HepG2 (cell line): ENCODE results near the gene SMAD3.

Source experiments
- CTCF ChIP-seq: sonication (generic); formaldehyde crosslinking; IDR thresholded peaks from 2 replicates; pipeline ENCODE4 v1.5.0; 2020; ENCODE audit warnings: mild to moderate bottlenecking, missing genetic modification reagents, moderate library complexity
- KDM5B ChIP-seq: sonication (generic); formaldehyde crosslinking; IDR thresholded peaks from 2 replicates; pipeline ENCODE4 v1.4.0; 2020; ENCODE audit warnings: missing genetic modification reagents, mild to moderate bottlenecking, borderline replicate concordance
- NFE2L1 ChIP-seq: sonication (generic); formaldehyde crosslinking; IDR thresholded peaks from 2 replicates; pipeline ENCODE4 v1.4.0; 2020; ENCODE audit warnings: missing genetic modification reagents, mild to moderate bottlenecking, borderline replicate concordance
- NR3C1 ChIP-seq: sonication (generic); formaldehyde crosslinking; IDR thresholded peaks from 2 replicates; pipeline ENCODE4 v1.4.0; 2020; ENCODE audit warnings: missing genetic modification reagents
- PBX2 ChIP-seq: IDR thresholded peaks from 2 replicates; pipeline ENCODE4 v1.6.1; 2016; ENCODE audit warnings: control low read depth
- POLR2A ChIP-seq, 2 experiments: IDR thresholded peaks; 2 replicates each; pipeline ENCODE4 v1.6.1; 2011; ENCODE audit warnings: low read depth in 2 of 2, low read length in 2 of 2, mild to moderate bottlenecking in 1 of 2, moderate library complexity in 1 of 2; ENCODE audit not compliant: insufficient read depth in 1 of 2
- ZNF33A ChIP-seq: sonication (generic); formaldehyde crosslinking; IDR thresholded peaks from 2 replicates; pipeline ENCODE4 v1.5.1; 2020; ENCODE audit warnings: missing genetic modification reagents, mild to moderate bottlenecking, moderate library complexity, borderline replicate concordance
- ZNF562 ChIP-seq: sonication (generic); formaldehyde crosslinking; IDR thresholded peaks from 2 replicates; pipeline ENCODE4 v1.8.0; 2022; ENCODE audit warnings: missing genetic modification reagents, borderline replicate concordance
- TF ChIP-seq, protein P1 (sequence below): IDR thresholded peaks from 2 replicates; pipeline ENCODE4 v1.6.1; 2016; ENCODE audit warnings: missing compliant biosample characterization, missing genetic modification reagents, borderline replicate concordance

DNA sequence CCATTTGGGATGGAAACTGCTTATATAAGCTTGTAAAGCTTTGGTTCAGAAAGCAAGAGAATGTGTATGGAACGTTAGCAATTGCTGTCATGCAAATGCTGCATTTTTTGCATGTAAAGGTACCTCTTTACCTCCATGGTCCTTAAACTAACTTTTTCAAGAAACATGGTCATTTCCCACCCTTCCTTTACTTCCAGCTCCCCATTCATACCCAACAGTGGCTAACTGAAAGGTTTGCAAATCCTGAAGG, 84.3 kb downstream of the SMAD3 start:
- no peak for TF ChIP-seq POLR2A (IDR thresholded peaks at IDR 0.05; ENCODE audit: insufficient read depth in 1 of 2, low read depth in 2 of 2, low read length in 2 of 2)
- TF ChIP-seq NR3C1 (CRISPR knock-in tag), result no peak
- no peak for TF ChIP-seq ZNF562 (CRISPR knock-in tag)
- TF ChIP-seq KDM5B (CRISPR knock-in tag), result no peak
- no peak for TF ChIP-seq CTCF (CRISPR knock-in tag)
- TF ChIP-seq NFE2L1 (CRISPR knock-in tag), result no peak
- TF ChIP-seq, protein P1, sequence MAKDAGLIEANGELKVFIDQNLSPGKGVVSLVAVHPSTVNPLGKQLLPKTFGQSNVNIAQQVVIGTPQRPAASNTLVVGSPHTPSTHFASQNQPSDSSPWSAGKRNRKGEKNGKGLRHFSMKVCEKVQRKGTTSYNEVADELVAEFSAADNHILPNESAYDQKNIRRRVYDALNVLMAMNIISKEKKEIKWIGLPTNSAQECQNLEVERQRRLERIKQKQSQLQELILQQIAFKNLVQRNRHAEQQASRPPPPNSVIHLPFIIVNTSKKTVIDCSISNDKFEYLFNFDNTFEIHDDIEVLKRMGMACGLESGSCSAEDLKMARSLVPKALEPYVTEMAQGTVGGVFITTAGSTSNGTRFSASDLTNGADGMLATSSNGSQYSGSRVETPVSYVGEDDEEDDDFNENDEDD (CRISPR knock-in tag), result no peak
- no peak for TF ChIP-seq PBX2 (CRISPR knock-in tag)
- TF ChIP-seq ZNF33A (CRISPR knock-in tag), result no peak
